Ovary (tissue), 9 donors: Measurements from ENCODE around the gene LRMDA. TPM values are rescaled to one million over a fixed set of nuclear protein-coding genes. Genes with fewer than 3 reads are reported as not detected.
"Not testable (repeated sequence)": the region's sequence is repeated elsewhere in the genome, so short reads cannot be mapped to it uniquely, and the experiment has no call there.

Experiments used
- DNase-seq, 5 donors: peaks; one replicate each; pipeline ENCODE4 v3.0.0-alpha.2; 2019 to 2020
- H3K27ac ChIP-seq, 2 donors: fragments of 200-600 bp; one replicate each; pipeline versions ENCODE4 v1.5.1 to v1.8.0; 2019 to 2022
- H3K27me3 ChIP-seq: fragments of 200-600 bp; one replicate; pipeline ENCODE4 v1.8.0; 2022
- H3K36me3 ChIP-seq: fragments of 200-600 bp; sonication (generic); one replicate; pipeline ENCODE4 v1.5.1; 2019
- H3K4me1 ChIP-seq: one replicate; pipeline ENCODE4 v1.8.1; 2013; ENCODE audit warnings: mild to moderate bottlenecking, moderate library complexity; ENCODE audit not compliant: insufficient read depth
- H3K4me3 ChIP-seq: fragments of 200-600 bp; sonication (generic); one replicate; pipeline ENCODE4 v1.5.1; 2017
- H3K9me3 ChIP-seq, 2 donors: fragments of 200-600 bp in 1 of 2; sonication (generic) in 1 of 2; one replicate each; pipeline versions ENCODE4 v1.5.1 to v1.8.1; 2013 to 2019; ENCODE audit warnings: mild to moderate bottlenecking in 1 of 2, moderate library complexity in 1 of 2
- CTCF ChIP-seq, 3 donors: fragments of 450-650 bp in 2 of 3; fragments of 200-600 bp in 1 of 3; IDR thresholded peaks; one replicate each; pipeline versions ENCODE4 v1.5.1 to v1.8.0; 2016 to 2022; ENCODE audit warnings: antibody characterized with exemption in 3 of 3, mild to moderate bottlenecking in 1 of 3
- EP300 ChIP-seq: sonication (generic); formaldehyde crosslinking; IDR thresholded peaks from one replicate; pipeline ENCODE4 v1.6.1; 2017; ENCODE audit warnings: antibody characterized with exemption
- POLR2A ChIP-seq: fragments of 450-650 bp; IDR thresholded peaks from one replicate; pipeline ENCODE4 v1.6.1; 2017; ENCODE audit warnings: antibody characterized with exemption, mild to moderate bottlenecking, moderate library complexity
- WGBS, 3 donors: extraction: QIAGEN DNeasy Blood & Tissue Kit in 1 of 3; methylation state at CpG; one replicate each; pipeline versions ENCODE4 v1.1.5 to v1.1.7; 2013 to 2017; 5-methylcytosine and 5-hydroxymethylcytosine counted together
- intact Hi-C, 4 donors: fragments of 100-400 bp; cut with DNase I; formaldehyde crosslinking; loops; one replicate each; pipeline versions ENCODE4 v1.11.0 to v1.15.1; 2022 to 2023
- polyA plus RNA-seq, 2 donors: library from polyadenylated mRNA; stranded (reverse); fragments of 200-250 nt in 1 of 2; fragments of 350-450 nt in 1 of 2; fragmentation: Illumina TruSeq in 1 of 2; extraction: RNeasy Lipid Tissue Mini Kit (QIAGEN cat#74804) in 1 of 2; gene quantifications; one replicate each; pipeline ENCODE4 v1.2.3, GENCODE V29; 2013 to 2014
- total RNA-seq, 7 donors: library from RNA; depleted of rRNA in 2 of 7; stranded (reverse); fragments of >200 nt in 2 of 7; fragmentation: NEBNext Ultra II Directional in 3 of 7; extraction: Animal tissue kit (Norgen Biotek cat#: 25700) in 3 of 7; gene quantifications; one replicate each; pipeline versions ENCODE4 v1.1.0 to v1.2.4, GENCODE V29; 2016 to 2023
- donor health status: DM: no; HTN: no; CAD: no; lungs with moderate emphysema.
- donor health status: DM: no; HTN: no; CAD: no.
- donor health status: Bipolar disorder and iron deficiency.
- donor health status: DM: yes; HTN: yes; CAD: no.
- donor health status: DM: no; HTN: no; CAD: no.
- donor health status: DM: yes; HTN: yes; CAD: no.

The LRMDA gene
- total and polyA plus RNA-seq, 9 donors: 14.8 to 30.7 (median 22.9) TPM

GRCh38 chr10:75742355-75742754 is 310.9 kb downstream of the LRMDA start:
- no peak for DNase-seq
- H3K27ac ChIP-seq: no peak overlapping the region
- TF ChIP-seq POLR2A (no peak), EP300 (no peak), CTCF (IDR thresholded peaks at IDR 0.05) (no peak)
- no peaks in the 10 kb centered on the region for H3K36me3 ChIP-seq
- H3K4me1 ChIP-seq: no peaks in the 10 kb centered on the region
- no peak overlapping the region for H3K4me3 ChIP-seq
- intact Hi-C loops: no loop called here
- 93 to 100% (median 97%) methylated on average over 1 of the region's 1 CpG for WGBS, 3 donors
- no peaks in the 10 kb centered on the region for H3K27me3 ChIP-seq
- H3K9me3 ChIP-seq: no peaks in the 10 kb centered on the region

- Histone ChIP-seq H3K27me3 (no peaks in the 10 kb centered on the region), H3K36me3 (no peaks in the 10 kb centered on the region), H3K4me3 (no peak overlapping the region), H3K4me1 (no peaks in the 10 kb centered on the region), H3K27ac (no peak overlapping the region), H3K9me3 (no peaks in the 10 kb centered on the region)
- TF ChIP-seq EP300: no peak
- TF ChIP-seq CTCF (IDR thresholded peaks at IDR 0.05): no peak
- TF ChIP-seq POLR2A: no peak
- intact Hi-C loops: no loop called here
- 33 to 54% (median 39%) methylated on average over 9 of the region's 9 CpGs for WGBS, 3 donors
- DNase-seq: no peak
Observed at GRCh38 chr10:75743291-75743778, 311.9 kb downstream of the LRMDA start.

GRCh38 chr10:75744261-75744660 is 312.8 kb downstream of the LRMDA start:
- H3K4me3 ChIP-seq: no peak overlapping the region
- TF ChIP-seq POLR2A (no peak), EP300 (no peak), CTCF (IDR thresholded peaks at IDR 0.05) (no peak)
- no peaks in the 10 kb centered on the region for H3K9me3 ChIP-seq
- no peak overlapping the region for H3K27ac ChIP-seq
- DNase-seq: no peak
- H3K36me3 ChIP-seq: no peaks in the 10 kb centered on the region
- no peaks in the 10 kb centered on the region for H3K4me1 ChIP-seq
- no peaks in the 10 kb centered on the region for H3K27me3 ChIP-seq
- intact Hi-C loops: no loop called here

GRCh38 chr10:75746356-75746755 is 314.9 kb downstream of the LRMDA start:
- no peaks in the 10 kb centered on the region for H3K27me3 ChIP-seq
- TF ChIP-seq CTCF (IDR thresholded peaks at IDR 0.05) (no peak), EP300 (no peak), POLR2A (no peak)
- no peaks in the 10 kb centered on the region for H3K9me3 ChIP-seq
- no peak for DNase-seq
- 80 to 86% (median 83%) methylated on average over 5 of the region's 5 CpGs for WGBS, 3 donors
- H3K36me3 ChIP-seq: no peaks in the 10 kb centered on the region
- H3K4me3 ChIP-seq: no peak overlapping the region
- H3K4me1 ChIP-seq: no peaks in the 10 kb centered on the region
- intact Hi-C loops: loop anchor here in 1 of 4 donors (1.0 kb wide), 1 partner anchor 14 kb away; no protein-coding TSS in a partner anchor
- H3K27ac ChIP-seq: no peak overlapping the region

DNA sequence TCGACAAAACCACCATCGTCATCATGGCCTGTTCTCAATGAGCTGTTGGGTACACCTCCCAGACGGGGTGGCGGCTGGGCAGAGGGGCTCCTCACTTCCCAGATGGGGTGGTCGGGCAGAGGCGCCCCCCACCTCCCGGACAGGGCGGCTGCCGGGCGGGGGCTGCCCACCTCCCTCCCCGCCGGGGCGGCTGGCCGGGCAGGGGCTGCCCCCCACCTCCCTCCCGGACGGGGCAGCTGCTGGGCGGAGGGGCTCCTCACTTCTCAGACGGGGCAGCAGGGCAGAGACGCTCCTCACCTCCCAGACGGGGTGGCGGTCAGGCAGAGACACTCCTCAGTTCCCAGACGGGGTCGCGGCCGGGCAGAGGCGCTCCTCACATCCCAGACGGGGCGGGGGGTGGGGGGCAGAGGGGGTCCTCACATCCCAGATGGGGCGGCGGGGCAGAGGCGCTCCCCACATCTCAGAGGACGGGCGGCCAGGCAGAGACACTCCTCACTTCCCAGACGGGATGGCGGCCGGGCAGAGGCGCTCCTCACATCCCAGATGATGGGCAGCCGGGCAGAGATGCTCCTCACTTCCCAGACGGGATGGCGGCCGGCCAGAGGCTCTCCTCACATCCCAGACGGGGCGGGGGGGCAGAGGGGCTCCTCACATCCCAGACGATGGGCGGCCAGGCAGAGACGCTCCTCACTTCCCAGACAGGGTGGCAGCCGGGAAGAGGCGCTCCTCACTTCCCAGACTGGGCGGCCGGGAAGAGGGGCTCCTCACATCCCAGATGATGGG is 318.9 kb downstream of the LRMDA start:
- 93 to 97% (median 96%) methylated on average over 25 to 50 of the region's 50 CpGs for WGBS, 3 donors
- H3K4me1 ChIP-seq, H3K27ac ChIP-seq, intact Hi-C loops, H3K27me3 ChIP-seq, H3K4me3 ChIP-seq, DNase-seq, H3K9me3 ChIP-seq, H3K36me3 ChIP-seq: not testable (repeated sequence)
